Endothelial cell (in vitro differentiated cells): ENCODE data around the gene PRKCA. TPM values are rescaled to one million over a fixed set of nuclear protein-coding genes. Genes with fewer than 3 reads are reported as not detected.

Experiments
- DNase-seq: peaks from one replicate; pipeline ENCODE4 v3.0.0; 2021; ENCODE audit warnings: low spot score
- H3K27ac Mint-ChIP-seq: one replicate; pipeline ENCODE4 v1.8.0; 2021; ENCODE audit warnings: mixed read lengths, inconsistent platforms; ENCODE audit not compliant: unreplicated experiment
- H3K27me3 Mint-ChIP-seq: one replicate; pipeline ENCODE4 v1.8.0; 2021; ENCODE audit warnings: mild to moderate bottlenecking, moderate library complexity, mixed read lengths, inconsistent platforms; ENCODE audit not compliant: unreplicated experiment
- H3K36me3 Mint-ChIP-seq: one replicate; pipeline ENCODE4 v1.8.0; 2021; ENCODE audit warnings: mild to moderate bottlenecking, low read depth, mixed read lengths, inconsistent platforms; ENCODE audit not compliant: unreplicated experiment
- H3K4me1 Mint-ChIP-seq: one replicate; pipeline ENCODE4 v1.8.0; 2021; ENCODE audit warnings: mild to moderate bottlenecking, mixed read lengths, inconsistent platforms; ENCODE audit not compliant: unreplicated experiment
- H3K4me3 Mint-ChIP-seq: one replicate; pipeline ENCODE4 v1.8.0; 2021; ENCODE audit warnings: mild to moderate bottlenecking, mixed read lengths, inconsistent platforms; ENCODE audit not compliant: unreplicated experiment
- H3K9me3 Mint-ChIP-seq: one replicate; pipeline ENCODE4 v1.8.0; 2021; ENCODE audit warnings: mixed read lengths, inconsistent platforms; ENCODE audit not compliant: unreplicated experiment
- CTCF ChIP-seq: fragments of 200-600 bp; sonication (generic); IDR thresholded peaks from one replicate; pipeline ENCODE4 v1.5.0; 2021; ENCODE audit warnings: antibody characterized with exemption; ENCODE audit not compliant: unreplicated experiment
- total RNA-seq: library from RNA; stranded (reverse); fragmentation: NEBNext Ultra II Directional; extraction: Animal tissue kit (Norgen Biotek cat#: 25700); gene quantifications from one replicate; pipeline ENCODE4 v1.2.1, GENCODE V29; 2021; ENCODE audit not compliant: unreplicated experiment

The PRKCA gene
- total RNA-seq, 1 donor from 2014 or later = 2.1 TPM

GRCh38 chr17:66604376-66604775 is 302.0 kb downstream of the PRKCA start:
- no peak for TF ChIP-seq CTCF
- Mint-ChIP-seq H3K4me3 (no peak overlapping the region), H3K27me3 (peaks cover 2% of the 10 kb centered on the region), H3K4me1 (no peaks in the 10 kb centered on the region), H3K9me3 (no peaks in the 10 kb centered on the region), H3K36me3 (no peaks in the 10 kb centered on the region), H3K27ac (no peak overlapping the region)
- DNase-seq = no peak

- H3K9me3 Mint-ChIP-seq = no peaks in the 10 kb centered on the region
- no peak overlapping the region for H3K27ac Mint-ChIP-seq
- no peak for DNase-seq
- H3K27me3 Mint-ChIP-seq = peaks cover 2% of the 10 kb centered on the region
- H3K4me3 Mint-ChIP-seq = no peak overlapping the region
- H3K36me3 Mint-ChIP-seq = peaks cover 2% of the 10 kb centered on the region
- TF ChIP-seq CTCF = no peak
- peaks cover 4% of the 10 kb centered on the region for H3K4me1 Mint-ChIP-seq
Observed at GRCh38 chr17:66605541-66605940, 303.1 kb downstream of the PRKCA start.

- Mint-ChIP-seq H3K9me3 (no peaks in the 10 kb centered on the region), H3K36me3 (peaks cover 10% of the 10 kb centered on the region), H3K27ac (peak overlapping the region; percentile 78), H3K4me3 (no peak overlapping the region), H3K27me3 (peaks cover 2% of the 10 kb centered on the region), H3K4me1 (peaks cover 7% of the 10 kb centered on the region)
- no peak for DNase-seq
- TF ChIP-seq CTCF = no peak
Observed at GRCh38 chr17:66610361-66611133, 308.1 kb downstream of the PRKCA start.

- Mint-ChIP-seq H3K27ac (no peak overlapping the region), H3K4me3 (no peak overlapping the region), H3K27me3 (no peaks in the 10 kb centered on the region), H3K4me1 (peaks cover 7% of the 10 kb centered on the region), H3K36me3 (peaks cover 10% of the 10 kb centered on the region), H3K9me3 (no peaks in the 10 kb centered on the region)
- TF ChIP-seq CTCF = no peak
- DNase-seq = no peak
Observed at GRCh38 chr17:66611397-66611796, 309.0 kb downstream of the PRKCA start.

GRCh38 chr17:66612993-66613392 is 310.6 kb downstream of the PRKCA start:
- Mint-ChIP-seq H3K36me3 (peaks cover 10% of the 10 kb centered on the region), H3K27ac (no peak overlapping the region), H3K4me3 (no peak overlapping the region), H3K4me1 (peaks cover 7% of the 10 kb centered on the region), H3K27me3 (no peaks in the 10 kb centered on the region), H3K9me3 (no peaks in the 10 kb centered on the region)
- DNase-seq = no peak
- no peak for TF ChIP-seq CTCF
